ENCODE results near the gene UPK3A. TPM values are rescaled to one million over a fixed set of nuclear protein-coding genes. Genes with fewer than 3 reads are reported as not detected.

Gene UPK3A
- polyA plus RNA-seq (ENCODE audit: insufficient read length in 12 of 12) = under 1 TPM in 2 of 12 donors, not detected in 10; 0.18 to 0.28 TPM
- long read RNA-seq, donor 1, partial matches to known transcripts = 0 of 8 reads
- long read RNA-seq, donor 1, other reads (novel, unspliced or antisense) = 0 of 8 reads
- long read RNA-seq, donor 2 = 0 reads
- long read RNA-seq, donor 3 = 0 reads
- long read RNA-seq, donor 4 = 0 reads
- long read RNA-seq, donor 5 = 0 reads
- long read RNA-seq, donor 6 = 0 reads
- long read RNA-seq, donor 7 = 0 reads
- long read RNA-seq, donor 8 = 0 reads
- long read RNA-seq, donor 9 = 0 reads
- long read RNA-seq, donor 10 = 0 reads
- long read RNA-seq, donor 11 = 0 reads

GRCh38 chr22:45284705-45285262 is at the start of gene UPK3A:
Gene UPK3A (plus strand): TSS chr22:45284949. CDS start chr22:45285014, 65 bp downstream.
- no peak for DNase-seq

GRCh38 chr22:45235101-45235777 is 49.5 kb upstream of the UPK3A start:
- no peak for DNase-seq

- DNase-seq = no peak
These were observed 48.9 kb upstream of the UPK3A start for GRCh38 chr22:45235851-45236342.

GRCh38 chr22:45237065-45237990 is 47.4 kb upstream of the UPK3A start:
- no peak for DNase-seq

GRCh38 chr22:45238076-45238956 is 46.4 kb upstream of the UPK3A start:
- DNase-seq = no peak

- DNase-seq = no peak
These were observed 45.6 kb upstream of the UPK3A start for GRCh38 chr22:45238957-45239680.

- no peak for DNase-seq
These were observed 45.1 kb upstream of the UPK3A start for GRCh38 chr22:45239681-45240051.

- DNase-seq = no peak
These were observed 44.5 kb upstream of the UPK3A start for GRCh38 chr22:45240104-45240809.

- peak; percentile 58 for DNase-seq
These were observed 43.7 kb upstream of the UPK3A start, which contains the start of gene KIAA0930 for GRCh38 chr22:45240810-45241631. Gene KIAA0930 (minus strand): TSS chr22:45240894. CDS start chr22:45240703, 191 bp downstream.

- no peak for DNase-seq
These were observed 42.0 kb upstream of the UPK3A start for GRCh38 chr22:45242778-45243191.

- DNase-seq = no peak
These were observed 39.8 kb upstream of the UPK3A start for GRCh38 chr22:45244916-45245315.

- no peak for DNase-seq
These were observed 38.4 kb upstream of the UPK3A start for GRCh38 chr22:45246060-45246985.

GRCh38 chr22:45248832-45249561 is 35.8 kb upstream of the UPK3A start:
- no peak for DNase-seq

GRCh38 chr22:45251825-45252224 is 32.9 kb upstream of the UPK3A start:
- no peak for DNase-seq

- no peak for DNase-seq
These were observed 31.6 kb upstream of the UPK3A start for GRCh38 chr22:45253039-45253641.

- no peak for DNase-seq
These were observed 30.4 kb upstream of the UPK3A start for GRCh38 chr22:45254388-45254787.
